ENCODE measurements around the gene CYP2A6.
"Not testable (repeated sequence)": the region's sequence is repeated elsewhere in the genome, so short reads cannot be mapped to it uniquely, and the experiment has no call there.

CYP2A6 gene

GRCh38 chr19:40850277-40850676, at the start of gene CYP2A6:
Gene CYP2A6, minus strand, starts transcription at chr19:40850447. Its CDS starts 21 bp downstream, at chr19:40850426.
- H3K4me3 ChIP-seq (ENCODE audit: low read depth, low read length): not testable (repeated sequence)

GRCh38 chr19:40899964-40900363, 49.7 kb upstream of the CYP2A6 start:
- H3K4me3 ChIP-seq (ENCODE audit: low read depth, low read length): not testable (repeated sequence)

- H3K4me3 ChIP-seq (ENCODE audit: low read depth, low read length): not testable (repeated sequence)
Observed at GRCh38 chr19:40896843-40897789, 46.9 kb upstream of the CYP2A6 start.

DNA sequence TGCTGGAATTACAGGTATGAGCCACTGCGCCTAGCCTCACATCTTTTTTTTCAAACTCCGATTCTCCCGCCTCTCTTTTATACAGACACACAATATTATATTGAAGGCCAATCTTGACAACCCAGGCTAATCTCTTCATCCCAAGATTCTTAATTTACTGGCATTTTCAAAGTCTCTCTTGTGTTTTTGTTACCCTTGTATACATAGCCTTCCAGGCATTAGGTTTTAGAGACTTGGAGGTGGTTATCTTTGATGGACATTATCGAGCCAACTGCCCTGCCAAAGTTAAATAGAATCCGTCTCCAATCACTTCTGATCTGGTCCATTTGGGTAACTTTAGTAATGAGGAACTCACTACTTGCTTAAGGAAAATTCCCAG, 46.2 kb upstream of the CYP2A6 start:
- TF ChIP-seq CTCF (IDR thresholded peaks at IDR 0.05; ENCODE audit: low read depth, low read length): no peak

DNA sequence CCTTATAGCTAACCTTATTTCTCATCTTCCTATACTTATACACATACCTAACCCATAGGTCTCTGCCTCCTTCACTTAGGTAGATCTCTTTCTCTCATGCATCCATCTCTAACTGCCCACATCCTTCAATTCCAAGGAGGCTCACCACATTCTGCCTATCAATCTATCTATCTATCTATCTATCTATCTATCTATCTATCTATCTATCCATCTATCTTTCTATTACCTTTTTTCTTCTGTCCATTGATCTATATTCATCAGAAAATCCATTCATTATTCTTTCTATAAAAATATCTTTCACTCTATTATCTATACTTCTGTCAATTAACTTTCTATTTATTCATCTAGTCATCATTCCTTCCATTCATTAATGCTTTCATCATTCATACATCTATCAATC, 42.9 kb upstream of the CYP2A6 start:
- no peak for TF ChIP-seq CTCF (IDR thresholded peaks at IDR 0.05; ENCODE audit: low read depth, low read length)
- H3K4me3 ChIP-seq (ENCODE audit: low read depth, low read length): no peak overlapping the region

More for the DNA sequence above, 46.2 kb upstream of the CYP2A6 start:
- no peak overlapping the region for H3K4me3 ChIP-seq (ENCODE audit: low read depth, low read length)

DNA sequence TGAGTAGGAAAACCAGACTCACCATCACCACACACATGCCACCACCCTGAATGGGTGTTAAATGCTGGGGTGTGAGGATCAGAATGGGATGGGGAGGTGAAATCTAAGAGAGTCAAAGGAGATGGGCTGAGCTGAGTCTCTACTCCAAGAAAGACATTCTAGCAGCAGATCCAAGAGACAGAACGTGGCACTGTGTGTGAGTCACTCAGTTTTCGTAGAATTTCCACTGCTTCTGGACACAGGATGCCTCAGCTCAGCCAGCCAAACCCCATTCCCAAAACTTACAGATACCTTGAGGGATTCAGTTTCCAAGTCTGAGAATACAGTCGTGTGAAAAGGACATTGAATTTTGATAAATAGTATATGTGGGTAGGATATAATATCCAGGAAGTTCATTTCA, 39.1 kb upstream of the CYP2A6 start:
- no peak overlapping the region for H3K4me3 ChIP-seq (ENCODE audit: low read depth, low read length)
- TF ChIP-seq CTCF (IDR thresholded peaks at IDR 0.05; ENCODE audit: low read depth, low read length): no peak

GRCh38 chr19:40888191-40888590, 37.9 kb upstream of the CYP2A6 start:
- no peak for TF ChIP-seq CTCF (IDR thresholded peaks at IDR 0.05; ENCODE audit: low read depth, low read length)
- no peak overlapping the region for H3K4me3 ChIP-seq (ENCODE audit: low read depth, low read length)

GRCh38 chr19:40884187-40884931, 34.1 kb upstream of the CYP2A6 start:
- not testable (repeated sequence) for H3K4me3 ChIP-seq (ENCODE audit: low read depth, low read length)

DNA sequence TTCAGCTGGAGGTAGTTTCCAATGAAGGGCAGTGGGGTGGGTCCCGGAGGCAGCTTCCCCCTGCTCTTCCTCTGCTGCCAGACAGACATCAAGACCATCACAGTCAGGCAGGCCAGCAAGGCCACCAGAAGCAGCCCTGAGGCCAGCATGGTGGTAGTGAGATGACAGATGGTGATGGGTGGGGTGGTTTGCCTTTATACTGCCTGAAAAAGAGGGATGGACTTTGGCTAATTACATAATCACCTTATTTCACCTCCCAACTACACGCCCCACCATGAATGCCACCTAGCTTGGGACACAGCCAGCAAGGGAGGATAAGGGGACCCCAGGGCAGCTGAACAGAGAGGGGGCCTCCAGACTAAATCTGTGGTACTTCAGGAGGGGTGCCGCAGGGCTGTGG, 31.8 kb upstream of the CYP2A6 start, which contains the start of gene CYP2A7:
TSS of gene CYP2A7 (minus strand) at position 170 of the 400 bp plus-strand sequence. CDS start at position 149, 21 bp downstream.
- H3K4me3 ChIP-seq (ENCODE audit: low read depth, low read length): not testable (repeated sequence)

GRCh38 chr19:40879349-40879748, 29.1 kb upstream of the CYP2A6 start:
- not testable (repeated sequence) for H3K4me3 ChIP-seq (ENCODE audit: low read depth, low read length)

GRCh38 chr19:40875526-40875951, 25.3 kb upstream of the CYP2A6 start:
- not testable (repeated sequence) for H3K4me3 ChIP-seq (ENCODE audit: low read depth, low read length)

- H3K4me3 ChIP-seq (ENCODE audit: low read depth, low read length): not testable (repeated sequence)
Observed at GRCh38 chr19:40874874-40875273, 24.6 kb upstream of the CYP2A6 start.

DNA sequence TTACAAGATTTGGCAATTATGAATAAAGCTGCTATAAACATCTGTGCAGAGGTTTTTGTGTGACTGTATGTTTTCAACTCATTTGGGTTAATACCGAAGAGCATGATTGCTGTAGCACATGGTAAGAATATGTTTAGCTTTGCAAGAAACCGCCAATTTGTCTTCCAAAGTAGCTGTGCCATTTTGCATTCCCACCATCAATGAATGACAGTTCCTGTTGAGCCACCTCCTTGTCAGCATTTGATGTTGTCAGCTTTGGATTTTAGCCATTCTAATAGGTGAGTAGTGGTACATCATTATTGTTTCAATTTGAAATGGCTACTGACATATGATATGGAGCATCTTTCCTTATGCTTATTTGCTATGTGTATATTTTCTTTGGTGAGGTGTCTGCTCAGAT, 23.6 kb upstream of the CYP2A6 start:
- not testable (repeated sequence) for H3K4me3 ChIP-seq (ENCODE audit: low read depth, low read length)
